NCI-H82 (cell line): ENCODE results near the gene SOX18.

Source experiments
- DNase-seq: peaks from one replicate; lab custom pipeline; 2025; lab: John Stamatoyannopoulos, UW

Gene SOX18

DNA sequence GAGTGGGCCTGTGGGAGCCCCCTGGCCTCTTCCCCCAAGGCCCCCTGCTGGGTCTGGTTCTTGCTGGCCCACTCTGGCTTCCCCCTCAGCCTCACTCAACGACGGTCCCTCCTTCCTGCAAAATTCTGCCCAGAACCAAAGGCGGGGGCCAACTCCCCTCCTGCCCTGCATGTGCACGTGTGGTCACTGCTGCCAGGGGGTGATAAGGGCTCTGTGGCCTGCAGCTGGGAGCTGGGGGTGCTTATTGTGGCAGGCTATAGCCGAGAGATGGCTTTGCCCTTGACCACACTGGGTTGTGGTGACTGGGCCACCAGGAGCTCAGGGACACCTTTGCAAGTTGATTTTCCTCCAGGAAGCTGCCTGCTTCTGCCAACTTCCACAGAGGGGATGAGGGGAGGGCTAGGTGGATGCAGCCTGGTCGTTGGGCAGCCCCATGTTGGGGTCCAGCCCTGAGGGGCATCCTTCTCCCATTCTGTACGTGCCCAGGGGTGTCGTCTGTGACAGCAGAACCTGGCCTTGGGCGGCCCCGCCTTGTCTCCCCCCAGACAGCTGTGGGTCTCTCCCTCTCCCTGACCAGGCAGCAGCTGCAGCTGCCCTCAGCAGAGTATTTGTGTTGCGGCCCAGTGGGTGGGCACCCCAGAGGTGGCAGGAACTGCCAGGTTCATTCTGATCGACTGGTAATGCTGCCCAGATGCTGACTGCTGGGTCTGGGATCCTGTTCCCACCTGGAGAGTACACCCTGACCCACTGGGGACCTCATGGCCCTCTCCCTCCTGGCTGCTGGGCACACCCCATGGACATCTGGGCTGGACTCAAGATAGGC lies 19.2 kb upstream of the SOX18 start:
- no peak for DNase-seq

- no peak for DNase-seq
These were observed 18.4 kb upstream of the SOX18 start for GRCh38 chr20:64067733-64068307.

GRCh38 chr20:64067005-64067632 lies 17.7 kb upstream of the SOX18 start:
- no peak for DNase-seq

DNA sequence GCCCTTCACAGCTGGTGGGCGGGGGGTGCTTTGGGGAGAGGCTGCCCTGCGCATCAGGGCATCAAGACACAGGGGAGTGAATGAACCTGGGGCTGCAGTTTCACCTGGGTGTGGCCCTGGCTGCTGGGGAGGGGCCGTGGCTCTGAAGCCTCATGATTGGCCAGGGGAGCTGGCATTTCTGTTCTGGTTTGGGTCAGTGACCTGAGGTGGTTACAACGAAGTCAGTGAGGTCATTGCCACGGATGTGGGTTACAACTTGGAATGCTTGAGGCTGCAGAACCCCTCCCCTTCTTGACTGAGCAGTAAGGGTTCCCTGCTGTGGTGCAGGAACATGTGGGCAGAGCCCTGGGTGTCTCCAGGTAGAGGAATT lies 16.5 kb upstream of the SOX18 start:
- DNase-seq, result no peak

- DNase-seq, result no peak
These were observed 15.9 kb upstream of the SOX18 start for GRCh38 chr20:64065062-64065973.

GRCh38 chr20:64064145-64064698 lies 14.8 kb upstream of the SOX18 start:
- no peak for DNase-seq

- peak; percentile 39 for DNase-seq
These were observed 14.1 kb upstream of the SOX18 start for GRCh38 chr20:64063389-64064144.

DNA sequence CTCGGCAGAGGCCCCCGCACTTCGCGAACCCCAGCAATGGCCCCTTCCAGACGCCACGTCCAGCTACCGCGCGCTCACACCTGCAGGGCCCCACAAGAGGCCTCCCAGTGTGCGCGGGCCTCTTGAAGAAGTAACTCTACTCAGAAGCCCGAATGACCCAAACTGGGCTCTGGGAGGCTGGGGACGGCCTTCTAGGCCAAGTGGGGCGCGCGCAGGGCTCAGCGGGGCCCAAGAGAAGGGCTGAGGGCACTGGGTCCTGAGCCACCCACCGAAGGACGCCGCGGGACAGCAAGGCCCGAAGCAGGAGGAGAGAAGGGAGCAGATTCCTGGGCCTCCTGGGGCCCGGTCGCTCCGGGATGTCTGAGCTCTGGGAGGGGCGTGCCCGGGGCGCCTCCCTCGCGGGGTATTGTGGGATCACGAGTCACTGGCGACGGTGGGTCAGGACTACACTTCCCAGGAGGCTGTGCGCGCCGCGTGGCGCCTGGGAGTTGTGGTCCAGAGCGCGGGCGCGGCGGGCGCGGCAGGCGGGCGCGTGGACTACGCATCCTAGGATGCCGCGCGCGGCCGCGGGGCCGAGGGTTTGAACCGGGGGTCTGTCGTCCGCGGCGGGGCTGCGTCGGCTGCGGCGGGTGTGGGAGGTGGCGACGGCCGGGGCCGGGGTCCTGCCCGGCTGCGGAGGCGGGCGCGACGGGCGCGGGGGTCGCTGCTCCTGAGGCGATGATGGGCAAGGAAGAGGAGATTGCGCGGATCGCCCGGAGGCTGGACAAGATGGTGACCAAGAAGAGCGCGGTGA lies 13.4 kb upstream of the SOX18 start, which contains the start of gene TCEA2:
TCEA2 (plus strand) TSS at position 603 of the 793 bp plus-strand sequence; CDS start at position 718, 115 bp downstream.
- DNase-seq, result peak; percentile 99

- no peak for DNase-seq
These were observed 12.8 kb upstream of the SOX18 start for GRCh38 chr20:64062276-64062595.

GRCh38 chr20:64058536-64058935 lies 9.1 kb upstream of the SOX18 start:
- DNase-seq, result no peak

GRCh38 chr20:64057628-64058498 lies 8.4 kb upstream of the SOX18 start:
- DNase-seq, result peak; percentile 85

GRCh38 chr20:64056889-64057627 lies 7.6 kb upstream of the SOX18 start:
- no peak for DNase-seq

GRCh38 chr20:64056639-64056888 lies 7.1 kb upstream of the SOX18 start:
- DNase-seq, result no peak

- no peak for DNase-seq
These were observed 6.6 kb upstream of the SOX18 start for GRCh38 chr20:64055893-64056638.

- DNase-seq, result no peak
These were observed 6.0 kb upstream of the SOX18 start for GRCh38 chr20:64055396-64055892.

DNA sequence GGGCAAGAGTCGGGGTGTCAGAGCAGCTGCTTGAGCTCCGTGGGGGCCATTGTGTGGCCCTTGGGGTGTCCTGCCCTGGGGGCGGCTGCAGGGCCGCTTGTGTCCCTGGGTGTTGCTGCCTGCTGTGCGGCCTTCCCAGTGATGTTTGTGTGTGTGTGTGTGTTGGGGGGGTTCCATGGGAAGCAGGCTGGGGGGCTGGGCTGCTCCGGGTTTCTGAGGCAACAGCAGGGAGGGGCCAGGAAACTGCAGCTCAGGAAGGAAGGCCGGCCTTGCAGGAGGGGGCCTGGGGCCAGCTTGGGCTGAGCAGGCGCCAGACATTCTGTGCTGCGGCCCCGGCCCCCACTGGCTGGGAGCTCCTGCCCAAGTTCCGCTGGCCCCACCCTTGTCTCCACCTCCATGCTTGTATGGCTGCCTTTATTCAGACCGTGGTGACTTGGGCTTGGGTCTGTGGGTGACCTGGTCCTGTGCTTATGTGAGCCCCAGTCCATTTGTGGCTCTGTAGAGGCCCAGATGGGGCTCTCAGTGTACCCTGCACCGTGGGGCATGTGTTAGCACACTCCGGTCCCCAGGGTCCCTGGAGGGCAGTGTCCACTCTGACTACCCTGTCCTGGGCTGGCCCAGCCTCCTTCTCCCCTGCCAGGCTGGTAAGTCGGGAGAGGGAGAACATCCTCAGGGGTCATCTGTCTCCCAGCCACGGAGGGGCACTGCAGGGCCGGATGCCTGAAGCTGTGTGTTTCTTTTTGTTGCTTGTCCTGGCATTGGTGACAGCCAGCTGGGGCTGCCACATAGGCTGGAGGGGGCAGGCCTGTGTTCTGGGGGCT lies 4.6 kb upstream of the SOX18 start:
- DNase-seq, result peak; percentile 56
